ENCODE data around the gene TUBA4A.

The TUBA4A gene

DNA sequence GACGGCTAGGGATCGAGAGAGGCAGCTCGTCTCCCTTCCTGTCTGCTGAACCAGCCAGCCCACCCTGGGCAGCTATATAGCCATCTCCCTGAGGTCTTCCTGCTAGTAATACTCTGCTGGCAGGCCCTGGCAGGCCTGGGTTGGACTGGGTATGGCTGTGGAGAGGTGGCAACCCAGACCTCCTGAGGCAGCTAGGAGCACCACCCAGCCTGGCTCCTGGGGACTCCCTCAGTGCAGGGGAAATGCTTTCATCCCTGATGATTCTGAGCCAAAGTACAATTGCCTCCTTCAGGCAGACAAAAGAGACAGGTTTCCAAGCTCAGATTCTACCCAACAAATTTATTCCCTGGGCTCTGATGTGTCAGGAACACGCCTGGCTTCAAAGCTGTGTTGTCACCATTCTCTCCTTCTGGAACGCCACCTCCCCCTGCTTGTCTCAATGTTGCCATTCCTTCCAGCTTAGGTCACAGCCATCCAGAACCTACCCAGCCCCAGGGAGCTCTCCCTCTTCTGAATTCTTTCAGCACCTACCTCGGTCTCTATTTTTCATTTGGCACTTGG, 20.7 kb upstream of the TUBA4A start:
- peak; percentile 61 for DNase-seq (ENCODE audit: low read depth)
- no peak for TF ChIP-seq CTCF (conservative IDR thresholded peaks at IDR 0.05; ENCODE audit: control insufficient read depth, insufficient read depth, low read depth, low read length)
- no peak overlapping the region for H3K4me3 ChIP-seq (ENCODE audit: control insufficient read depth, low read depth, low read length)

DNA sequence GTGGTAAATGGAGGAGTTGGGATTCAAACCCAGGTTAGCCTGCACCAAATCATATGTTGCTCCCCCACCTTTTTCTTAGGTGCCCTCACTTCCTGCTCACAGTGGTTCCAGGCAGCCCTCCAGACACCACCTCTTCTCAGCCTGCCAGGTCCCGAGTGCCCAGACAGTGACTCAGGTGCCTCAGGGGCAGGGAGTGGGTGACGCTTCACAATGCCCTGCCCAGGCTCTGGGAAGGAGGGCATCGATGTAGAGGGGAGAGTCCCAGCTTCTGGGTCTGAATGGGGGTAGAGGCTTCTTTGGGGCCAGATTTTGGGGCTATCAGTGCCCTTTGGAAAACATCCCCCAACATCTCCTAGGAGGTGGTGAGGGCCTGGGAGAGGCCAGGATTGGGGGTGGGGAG, 20.2 kb upstream of the TUBA4A start:
- H3K4me3 ChIP-seq (ENCODE audit: control insufficient read depth, low read depth, low read length), result no peak overlapping the region
- no peak for TF ChIP-seq CTCF (conservative IDR thresholded peaks at IDR 0.05; ENCODE audit: control insufficient read depth, insufficient read depth, low read depth, low read length)
- no peak for DNase-seq (ENCODE audit: low read depth)

- DNase-seq (ENCODE audit: low read depth), result no peak
- no peak overlapping the region for H3K4me3 ChIP-seq (ENCODE audit: control insufficient read depth, low read depth, low read length)
- TF ChIP-seq CTCF (conservative IDR thresholded peaks at IDR 0.05; ENCODE audit: control insufficient read depth, insufficient read depth, low read depth, low read length), result no peak
These were observed 19.3 kb upstream of the TUBA4A start for GRCh38 chr2:219272995-219273394.

GRCh38 chr2:219272356-219272755, 18.6 kb upstream of the TUBA4A start:
- no peak for TF ChIP-seq CTCF (conservative IDR thresholded peaks at IDR 0.05; ENCODE audit: control insufficient read depth, insufficient read depth, low read depth, low read length)
- H3K4me3 ChIP-seq (ENCODE audit: control insufficient read depth, low read depth, low read length), result no peak overlapping the region
- DNase-seq (ENCODE audit: low read depth), result no peak

DNA sequence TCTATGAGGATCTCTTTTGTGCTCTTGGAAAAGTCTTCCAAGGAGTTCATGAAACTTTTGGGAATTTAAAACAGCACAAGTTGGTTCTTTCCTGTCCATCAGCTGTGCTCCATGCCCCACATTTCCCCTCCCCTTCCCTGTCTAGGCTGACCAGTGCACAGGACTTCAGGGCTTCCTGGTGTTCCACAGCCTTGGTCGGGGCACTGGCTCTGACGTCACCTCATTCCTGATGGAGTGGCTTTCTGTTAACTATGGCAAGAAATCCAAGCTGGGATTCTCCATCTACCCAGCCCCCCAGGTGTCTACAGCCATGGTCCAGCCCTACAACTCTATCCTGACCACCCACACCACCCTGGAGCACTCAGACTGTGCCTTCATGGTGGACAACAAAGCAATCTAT, 17.3 kb upstream of the TUBA4A start:
- H3K4me3 ChIP-seq (ENCODE audit: control insufficient read depth, low read depth, low read length), result no peak overlapping the region
- TF ChIP-seq CTCF (conservative IDR thresholded peaks at IDR 0.05; ENCODE audit: control insufficient read depth, insufficient read depth, low read depth, low read length), result no peak

DNA sequence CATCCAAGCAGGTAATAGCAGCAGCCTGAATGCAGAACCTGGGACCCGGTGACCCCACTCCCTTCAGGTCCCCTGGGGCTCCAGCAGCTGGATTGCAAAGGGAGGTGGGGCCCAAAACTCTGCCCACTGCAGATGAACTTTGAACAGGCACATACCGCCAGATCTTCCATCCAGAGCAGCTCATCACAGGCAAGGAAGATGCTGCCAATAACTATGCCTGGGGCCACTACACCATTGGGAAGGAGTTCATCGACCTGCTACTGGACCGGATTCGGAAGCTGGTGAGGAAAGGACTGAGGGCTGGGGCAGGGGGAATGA, 16.3 kb upstream of the TUBA4A start:
- no peak for DNase-seq (ENCODE audit: low read depth)
- no peak overlapping the region for H3K4me3 ChIP-seq (ENCODE audit: control insufficient read depth, low read depth, low read length)
- no peak for TF ChIP-seq CTCF (conservative IDR thresholded peaks at IDR 0.05; ENCODE audit: control insufficient read depth, insufficient read depth, low read depth, low read length)

More for the DNA sequence above, 17.3 kb upstream of the TUBA4A start:
- DNase-seq (ENCODE audit: low read depth), result no peak

Data from fibroblast of mammary gland (primary cell).